ENCODE measurements around the gene GLP1R.

Gene GLP1R

DNA sequence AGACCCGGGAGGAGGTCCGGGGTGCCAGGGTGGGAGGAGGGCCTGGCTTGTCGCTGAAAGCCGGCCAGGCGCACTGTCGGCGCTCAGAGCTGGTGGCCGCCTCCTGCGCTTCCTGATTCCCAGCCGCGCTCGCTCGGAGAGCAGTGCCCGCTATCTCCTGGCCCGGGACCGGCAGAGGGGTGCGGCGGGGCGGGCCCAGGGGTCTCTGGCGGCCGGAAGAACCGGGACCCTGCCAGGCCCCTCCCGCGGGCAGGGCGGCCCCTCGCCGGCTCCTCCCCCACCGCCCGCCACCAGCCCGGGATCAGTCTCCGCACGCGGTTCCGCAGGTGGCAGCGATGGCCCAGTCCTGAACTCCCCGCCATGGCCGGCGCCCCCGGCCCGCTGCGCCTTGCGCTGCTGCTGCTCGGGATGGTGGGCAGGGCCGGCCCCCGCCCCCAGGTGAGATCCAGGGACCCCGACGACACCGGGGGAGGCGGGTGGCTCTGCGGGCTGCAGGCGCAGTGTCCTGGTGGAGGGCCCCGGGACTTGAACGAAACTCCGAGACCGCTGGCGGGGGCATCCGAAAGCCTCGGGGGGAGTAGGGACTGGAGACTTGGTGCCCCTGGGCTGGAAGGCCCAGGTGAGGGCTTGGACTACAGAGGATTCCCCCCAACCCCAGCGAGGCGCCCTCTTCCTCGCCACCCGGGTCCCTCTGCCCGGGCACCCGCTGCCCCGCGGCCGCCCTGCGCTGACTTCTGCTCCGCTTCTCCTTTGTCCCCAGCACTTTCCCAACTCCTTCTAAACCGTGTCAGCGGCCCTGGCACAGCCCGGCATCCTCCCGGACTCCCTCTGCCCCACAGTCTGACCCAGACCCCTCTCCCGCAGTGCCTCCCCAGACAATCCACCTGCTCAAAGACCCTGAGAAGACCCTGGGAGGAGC, at the start of gene GLP1R:
Gene GLP1R, plus strand, starts transcription at position 301 of the 919 bp plus-strand sequence. Its CDS starts 60 bp downstream, at position 361.
- no peak for DNase-seq (ENCODE audit: low read depth)

DNA sequence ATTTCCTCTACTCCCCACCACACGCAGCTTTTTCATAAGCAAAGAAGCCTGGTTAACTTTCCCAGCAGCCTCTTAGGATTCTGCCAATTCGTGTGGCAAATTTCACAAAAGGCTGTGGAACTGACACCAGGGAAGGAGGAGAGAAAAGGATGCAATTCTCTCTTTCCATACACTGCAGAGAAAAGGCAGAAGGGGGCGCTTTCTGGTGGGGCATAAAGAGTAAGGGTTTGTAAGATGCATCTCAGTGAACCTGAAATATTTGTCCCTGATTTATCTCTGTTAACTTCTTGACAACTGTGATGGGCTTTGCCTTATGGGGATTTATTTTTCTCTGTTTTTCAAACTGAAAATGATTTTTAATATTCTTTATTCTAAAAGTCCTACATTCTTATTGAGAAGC, 45.5 kb upstream of the GLP1R start:
- no peak for DNase-seq (ENCODE audit: low read depth)

DNA sequence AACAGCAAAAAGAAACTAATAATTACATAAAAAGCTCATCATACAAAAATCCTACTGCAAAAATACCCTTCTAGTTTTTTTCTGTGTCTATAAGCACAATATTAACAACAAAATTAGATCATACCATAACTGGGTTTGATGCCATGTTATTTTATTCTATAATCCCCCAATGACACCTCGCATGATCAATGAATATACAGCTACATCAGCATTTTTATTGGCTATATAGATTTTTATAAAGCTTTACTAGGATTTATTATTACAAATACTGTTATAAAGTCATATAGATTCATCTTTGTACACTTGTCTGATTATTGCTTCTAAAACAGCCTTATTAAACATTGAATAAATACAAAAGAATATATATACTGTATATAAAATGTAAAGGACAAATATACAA, 45.1 kb upstream of the GLP1R start:
- DNase-seq (ENCODE audit: low read depth): no peak

DNA sequence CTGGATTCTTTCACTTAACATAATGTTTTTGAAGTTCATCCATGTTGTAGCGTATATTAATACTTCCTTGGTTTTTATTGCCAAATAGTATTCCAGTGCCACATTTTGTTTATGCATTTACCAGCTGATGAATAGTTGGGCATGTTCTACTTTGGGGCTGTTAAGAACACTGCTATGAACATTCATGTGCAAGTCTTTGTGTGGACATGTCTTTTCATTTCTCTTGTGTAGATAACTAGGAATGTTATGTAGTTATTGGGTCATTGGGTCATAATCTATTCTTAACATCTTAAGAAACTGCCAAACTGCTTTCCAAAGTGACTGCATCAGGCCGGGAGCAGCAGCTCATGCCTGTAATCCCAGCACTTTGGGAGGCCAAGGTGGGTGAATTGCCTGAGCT, 43.8 kb upstream of the GLP1R start:
- no peak for DNase-seq (ENCODE audit: low read depth)

- DNase-seq (ENCODE audit: low read depth): no peak
These were observed 42.8 kb upstream of the GLP1R start for GRCh38 chr6:39005774-39006173.

GRCh38 chr6:39007575-39007974, 41.0 kb upstream of the GLP1R start:
- no peak for DNase-seq (ENCODE audit: low read depth)

- DNase-seq (ENCODE audit: low read depth): no peak
These were observed 39.8 kb upstream of the GLP1R start for GRCh38 chr6:39008737-39009136.

DNA sequence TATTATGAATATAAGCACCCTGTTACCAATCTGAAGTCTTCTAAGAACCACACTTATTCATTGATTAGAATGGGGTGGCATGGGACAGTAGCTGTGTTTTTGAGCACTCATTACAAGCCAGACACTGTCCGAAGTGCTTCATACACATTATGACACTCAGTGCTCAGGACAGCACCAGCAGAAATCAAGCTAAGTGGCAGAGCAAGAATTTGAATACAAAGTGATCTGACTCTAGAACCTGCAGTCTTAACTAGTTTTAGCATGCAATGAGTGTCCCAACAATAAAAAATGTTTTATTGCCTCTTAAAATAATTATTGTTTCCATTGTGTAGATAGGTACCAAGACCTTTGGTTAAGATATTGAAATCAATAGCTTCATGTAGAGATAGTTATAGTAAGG, 39.1 kb upstream of the GLP1R start:
- DNase-seq (ENCODE audit: low read depth): no peak

DNA sequence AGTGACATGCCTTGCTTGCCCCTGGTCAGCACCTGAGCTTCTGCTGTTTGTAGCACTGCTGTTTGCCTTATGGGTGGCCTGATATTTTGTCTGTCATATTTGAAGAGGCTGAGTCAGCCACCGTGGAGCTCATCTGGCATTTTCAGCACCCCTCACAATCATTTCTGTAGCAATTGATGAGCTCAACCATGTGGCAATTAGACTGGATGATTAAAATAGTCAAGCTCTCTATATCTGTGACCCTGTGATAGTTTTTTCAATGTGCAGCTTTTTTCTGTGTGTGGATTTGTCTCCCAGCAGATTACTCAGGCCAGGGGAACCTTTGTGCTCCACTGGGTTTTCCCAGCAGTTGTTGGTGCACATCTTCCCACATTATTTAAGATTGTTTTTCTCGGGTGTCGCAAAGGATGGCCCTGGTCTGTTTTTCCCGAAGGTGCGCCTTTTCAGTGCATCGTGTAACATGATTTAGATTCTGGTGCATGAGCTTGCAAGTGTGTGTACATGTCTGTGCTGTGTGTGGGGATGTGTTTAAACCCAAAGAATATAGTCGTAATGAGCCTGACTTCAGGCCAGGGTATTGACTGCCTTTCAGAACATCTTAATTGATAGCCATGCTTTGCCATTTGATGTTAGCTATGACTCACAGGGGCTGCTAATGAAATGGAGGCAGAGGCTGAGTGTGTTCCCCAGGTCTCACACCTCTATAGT, 31.6 kb upstream of the GLP1R start:
- no peak for DNase-seq (ENCODE audit: low read depth)

GRCh38 chr6:39017547-39017880, 31.1 kb upstream of the GLP1R start:
- no peak for DNase-seq (ENCODE audit: low read depth)

DNA sequence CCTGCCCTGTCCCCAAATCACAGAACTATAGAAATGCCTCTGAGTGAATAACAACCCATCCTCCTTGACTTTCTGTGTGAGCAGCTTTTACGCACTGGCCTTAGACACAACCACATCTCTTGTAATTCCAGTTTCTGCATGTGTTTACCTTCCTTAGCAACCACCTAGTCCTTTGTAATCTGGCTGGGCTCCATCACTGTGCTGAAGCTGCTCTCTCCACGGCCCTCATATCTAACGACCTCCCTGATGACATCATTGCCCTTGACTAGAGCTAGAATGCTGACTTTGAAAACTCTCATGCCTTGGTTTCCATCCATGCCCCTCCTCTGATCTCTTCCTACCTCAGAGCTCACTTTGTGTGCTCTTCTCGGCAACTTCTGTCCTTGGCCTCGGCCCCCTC, 30.5 kb upstream of the GLP1R start:
- DNase-seq (ENCODE audit: low read depth): no peak

DNA sequence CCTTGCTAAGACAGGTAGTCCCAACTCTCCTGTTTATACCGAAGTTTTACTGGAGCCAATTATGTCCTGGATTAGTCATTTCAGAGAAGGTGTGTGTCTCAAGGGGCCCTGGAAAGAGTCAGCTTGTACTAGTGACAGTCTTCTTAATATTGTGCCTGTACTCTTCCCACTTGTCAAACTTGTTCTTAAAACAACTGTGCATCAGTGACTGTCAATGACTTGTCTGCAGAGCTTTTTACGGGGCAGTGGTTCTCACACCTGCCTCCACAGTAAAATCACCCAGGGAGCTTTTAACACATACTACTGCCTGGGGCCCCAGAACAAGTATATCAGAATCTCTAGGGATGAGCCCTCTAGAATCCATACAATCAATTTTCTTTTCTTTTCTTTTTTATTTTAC, 28.4 kb upstream of the GLP1R start:
- DNase-seq (ENCODE audit: low read depth): no peak

GRCh38 chr6:39021041-39021440, 27.5 kb upstream of the GLP1R start:
- DNase-seq (ENCODE audit: low read depth): no peak

- DNase-seq (ENCODE audit: low read depth): no peak
These were observed 26.8 kb upstream of the GLP1R start for GRCh38 chr6:39021779-39022178.

DNA sequence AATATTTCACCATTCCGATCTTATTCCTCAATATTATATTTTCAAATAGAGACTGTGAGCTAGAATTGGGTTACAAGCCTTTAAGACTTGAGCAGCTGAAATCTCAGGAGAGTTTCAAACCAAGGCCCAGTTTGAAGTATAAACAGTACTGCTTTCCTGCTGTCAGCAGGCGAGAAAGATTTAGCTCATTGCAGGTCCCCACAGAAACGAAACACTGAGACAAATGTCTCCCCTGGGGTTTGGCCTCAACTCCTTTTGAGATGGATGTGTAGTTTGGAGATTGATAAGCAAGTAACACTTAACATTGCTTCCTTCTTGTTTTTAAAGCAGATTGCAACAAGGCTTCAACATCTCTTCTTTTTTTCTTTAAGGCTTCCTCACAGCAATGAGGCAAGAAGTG, 22.4 kb upstream of the GLP1R start:
- DNase-seq (ENCODE audit: low read depth): no peak

- DNase-seq (ENCODE audit: low read depth): no peak
These were observed 19.2 kb upstream of the GLP1R start for GRCh38 chr6:39029156-39030011.

DNA sequence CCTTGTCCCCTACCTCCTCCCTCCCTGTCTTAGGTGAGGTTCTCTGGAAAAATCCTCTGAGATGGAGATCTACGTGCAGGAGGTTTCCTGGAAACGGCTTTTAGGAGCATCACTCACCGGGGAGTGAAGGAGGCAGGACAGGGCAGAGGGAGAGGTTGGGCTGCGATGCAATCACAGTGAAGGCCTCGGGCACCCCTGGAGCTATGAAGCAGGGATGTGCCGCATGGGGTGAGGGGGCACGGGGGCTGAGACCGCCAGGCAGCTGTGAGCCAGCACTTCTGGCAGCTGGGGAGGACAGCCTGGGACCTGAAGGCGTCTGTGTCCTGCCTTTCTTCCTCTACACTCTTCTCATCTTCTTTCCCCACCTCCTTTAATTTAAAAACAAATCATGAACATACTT, 12.9 kb upstream of the GLP1R start:
- DNase-seq (ENCODE audit: low read depth): no peak

DNA sequence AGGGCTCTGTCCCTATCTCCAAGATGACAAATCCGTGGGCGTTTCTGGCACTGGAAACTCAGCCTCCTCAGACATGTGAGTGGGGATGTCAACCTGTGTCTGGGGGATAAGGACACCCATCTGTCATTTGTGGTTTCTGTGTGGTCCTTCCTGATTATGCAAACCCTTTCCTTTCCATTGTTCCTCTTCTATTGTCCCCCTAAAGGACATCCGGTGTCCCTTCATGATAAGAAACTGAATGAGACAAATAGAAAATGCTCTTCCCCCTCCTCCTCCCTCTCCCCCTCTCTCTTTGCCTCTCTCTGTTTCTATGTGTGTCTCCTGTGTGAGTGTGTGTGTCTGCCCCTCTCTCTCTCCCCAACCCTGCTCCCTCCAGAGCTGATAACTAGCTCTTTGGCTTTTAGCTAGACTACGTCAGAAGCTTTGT, 11.5 kb upstream of the GLP1R start:
- DNase-seq (ENCODE audit: low read depth): no peak

GRCh38 chr6:39037707-39038106, 10.9 kb upstream of the GLP1R start:
- DNase-seq (ENCODE audit: low read depth): no peak

DNA sequence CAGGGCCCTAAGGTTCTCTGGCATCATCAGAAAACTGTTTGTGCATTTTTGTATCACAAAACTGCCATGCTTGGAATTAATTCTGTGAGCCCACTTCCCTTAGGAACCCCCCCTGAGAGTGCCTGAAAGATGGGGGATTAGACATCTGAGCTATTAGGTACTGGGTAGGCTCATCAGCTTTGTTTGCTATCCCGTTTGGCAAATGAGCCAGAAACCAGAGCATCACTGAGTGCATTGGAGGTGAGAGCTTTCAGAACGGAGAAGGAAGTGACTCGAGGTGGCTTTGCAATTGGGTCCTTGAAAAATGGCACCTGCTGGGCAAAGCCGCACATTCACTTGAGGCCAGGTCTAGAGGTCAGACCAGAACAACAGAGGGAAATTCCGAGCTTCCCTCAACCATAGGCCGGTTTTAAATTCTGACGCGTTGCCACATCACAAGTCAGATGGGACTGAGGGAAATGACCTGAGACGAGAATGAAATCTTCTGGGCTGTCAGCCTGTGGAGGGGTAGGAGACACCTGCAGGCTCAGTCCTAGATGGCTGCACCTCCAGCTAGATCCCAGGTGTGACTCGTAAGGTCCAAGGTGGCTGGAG, 8.4 kb upstream of the GLP1R start:
- DNase-seq (ENCODE audit: low read depth): no peak

GRCh38 chr6:39041072-39041471, 7.5 kb upstream of the GLP1R start:
- DNase-seq (ENCODE audit: low read depth): no peak

- DNase-seq (ENCODE audit: low read depth): no peak
These were observed 4.8 kb upstream of the GLP1R start for GRCh38 chr6:39043776-39044175.

All from stimulated activated CD8-positive, alpha-beta memory T cell treated with anti-CD3 and anti-CD28 coated beads, Interleukin-15, amount 100 ng/mL, for 1 hour (primary cell).